Neural crest cell (in vitro differentiated cells): ENCODE measurements around the gene FTSJ1. TPM values are rescaled to one million over a fixed set of nuclear protein-coding genes. Genes with fewer than 3 reads are reported as not detected.

Source experiments
- DNase-seq: peaks from one replicate; pipeline ENCODE4 v3.0.0; 2021; ENCODE audit warnings: low read depth, mixed read lengths, low spot score
- H3K27ac Mint-ChIP-seq: one replicate; pipeline ENCODE4 v1.8.0; 2021; ENCODE audit warnings: mild to moderate bottlenecking, mixed read lengths; ENCODE audit not compliant: unreplicated experiment
- H3K27me3 Mint-ChIP-seq: 2 replicates; pipeline ENCODE4 v1.8.0; 2021; ENCODE audit warnings: low read depth, mild to moderate bottlenecking, mixed read lengths
- H3K36me3 Mint-ChIP-seq: 2 replicates; pipeline ENCODE4 v1.8.0; 2021; ENCODE audit warnings: low read depth, mild to moderate bottlenecking, mixed read lengths
- H3K4me1 Mint-ChIP-seq: 2 replicates; pipeline ENCODE4 v1.8.0; 2021; ENCODE audit warnings: mixed read lengths
- H3K4me3 Mint-ChIP-seq: one replicate; pipeline ENCODE4 v1.8.0; 2021; ENCODE audit warnings: mild to moderate bottlenecking, mixed read lengths
- H3K9me3 Mint-ChIP-seq: 2 replicates; pipeline ENCODE4 v1.8.0; 2021; ENCODE audit warnings: mixed read lengths
- CTCF ChIP-seq: fragments of 200-600 bp; sonication (generic); conservative IDR thresholded peaks from 2 replicates; pipeline ENCODE4 v1.5.0; 2021; ENCODE audit warnings: antibody characterized with exemption, mild to moderate bottlenecking
- total RNA-seq: library from RNA; stranded (reverse); gene quantifications from 2 replicates; pipeline ENCODE4 v1.2.1, GENCODE V29; 2021

The FTSJ1 gene
- total RNA-seq, 1 donor from 2014 or later: 45.8 TPM

GRCh38 chrX:48468247-48468671 lies 7.7 kb upstream of the FTSJ1 start:
- H3K4me1 Mint-ChIP-seq: peaks cover 17% of the 10 kb centered on the region
- no peak for TF ChIP-seq CTCF
- DNase-seq: no peak

GRCh38 chrX:48468693-48469691 lies 7.0 kb upstream of the FTSJ1 start:
- Mint-ChIP-seq H3K36me3 (peaks cover 6% of the 10 kb centered on the region), H3K4me3 (peak overlapping the region; percentile 32), H3K4me1 (peaks cover 18% of the 10 kb centered on the region), H3K9me3 (no peaks in the 10 kb centered on the region), H3K27ac (no peak overlapping the region), H3K27me3 (peaks cover 33% of the 10 kb centered on the region)
- no peak for TF ChIP-seq CTCF
- DNase-seq: no peak

More at GRCh38 chrX:48468247-48468671, 7.7 kb upstream of the FTSJ1 start:
- peaks cover 33% of the 10 kb centered on the region for H3K27me3 Mint-ChIP-seq
- H3K9me3 Mint-ChIP-seq: no peaks in the 10 kb centered on the region
- H3K4me3 Mint-ChIP-seq: peak overlapping the region; percentile 24
- H3K36me3 Mint-ChIP-seq: peaks cover 4% of the 10 kb centered on the region
- no peak overlapping the region for H3K27ac Mint-ChIP-seq

GRCh38 chrX:48470110-48470832 lies 5.7 kb upstream of the FTSJ1 start, which contains the start of gene SLC38A5:
Gene SLC38A5, minus strand, starts transcription at chrX:48470260. Its CDS starts 2,336 bp downstream, at chrX:48467924.
- Mint-ChIP-seq H3K27ac (no peak within 1 kb of the TSS), H3K36me3 (peaks cover 6% of the 10 kb centered on the region), H3K4me3 (peak within 1 kb of the TSS; percentile 32), H3K9me3 (no peaks in the 10 kb centered on the region), H3K27me3 (peaks cover 33% of the 10 kb centered on the region), H3K4me1 (peaks cover 23% of the 10 kb centered on the region)
- no peak for DNase-seq
- TF ChIP-seq CTCF: no peak

- peaks cover 33% of the 10 kb centered on the region for H3K27me3 Mint-ChIP-seq
- H3K27ac Mint-ChIP-seq: no peak overlapping the region
- H3K4me3 Mint-ChIP-seq: peak overlapping the region; percentile 31
- no peak for DNase-seq
- no peaks in the 10 kb centered on the region for H3K9me3 Mint-ChIP-seq
- H3K4me1 Mint-ChIP-seq: peaks cover 26% of the 10 kb centered on the region
- no peak for TF ChIP-seq CTCF
- H3K36me3 Mint-ChIP-seq: peaks cover 3% of the 10 kb centered on the region
Observed at GRCh38 chrX:48470833-48471118, 5.2 kb upstream of the FTSJ1 start.

- Mint-ChIP-seq H3K4me3 (peak overlapping the region; percentile 3), H3K4me1 (peaks cover 30% of the 10 kb centered on the region), H3K27ac (no peak overlapping the region), H3K9me3 (no peaks in the 10 kb centered on the region), H3K36me3 (peaks cover 3% of the 10 kb centered on the region), H3K27me3 (peaks cover 33% of the 10 kb centered on the region)
- TF ChIP-seq CTCF: no peak
- no peak for DNase-seq
Observed at GRCh38 chrX:48471504-48471903, 4.5 kb upstream of the FTSJ1 start.
